ENCODE data around the gene UNC13A. TPM values are rescaled to one million over a fixed set of nuclear protein-coding genes. Genes with fewer than 3 reads are reported as not detected.

UNC13A gene
- total RNA-seq, 1 experiment from 2014 or later = 0.18 TPM

DNA sequence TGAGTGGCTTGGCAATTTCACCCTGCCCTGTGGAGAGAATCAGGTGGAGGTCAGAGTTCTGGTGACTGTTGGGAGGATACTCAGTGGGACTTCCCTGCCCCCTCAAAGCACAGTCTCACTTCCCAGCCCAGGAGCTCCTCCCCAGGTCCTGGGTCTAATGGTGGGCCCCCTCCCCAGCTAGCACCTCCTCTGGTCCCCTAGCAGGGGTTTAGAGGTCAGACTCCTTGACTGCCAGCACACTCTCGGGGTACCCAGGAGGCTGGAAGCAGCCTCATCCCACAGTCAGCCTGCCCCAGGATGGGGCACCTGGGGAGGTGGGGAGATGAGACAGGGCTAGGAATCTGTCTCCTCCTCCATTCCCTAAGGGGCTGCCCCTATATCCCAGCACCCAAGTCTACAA lies 67.5 kb downstream of the UNC13A start:
- Histone ChIP-seq H3K4me3 (ENCODE audit: low read depth, low read length) (no peak overlapping the region), H3K4me1 (no peaks in the 10 kb centered on the region), H3K36me3 (ENCODE audit: control insufficient read depth, insufficient read depth, low read length) (no peaks in the 10 kb centered on the region), H3K9me3 (no peaks in the 10 kb centered on the region), H3K27me3 (replicated peaks; ENCODE audit: control insufficient read depth, insufficient read depth, low read length) (no peaks in the 10 kb centered on the region)
- intact Hi-C loops (cut with micrococcal nuclease; ENCODE audit: unreplicated experiment) = no loop called here
- ChIA-PET CTCF (no interaction called here), POLR2A (no interaction called here)
- no peaks in the 10 kb centered on the region for H3K4me1 Mint-ChIP-seq (ENCODE audit: low read depth, unreplicated experiment)
- no peak overlapping the region for H3K4me3 Mint-ChIP-seq (ENCODE audit: unreplicated experiment)
- BruUV-seq (replicated peaks) = no TSS peak
- H3K9me3 Mint-ChIP-seq (ENCODE audit: unreplicated experiment) = peaks cover 23% of the 10 kb centered on the region
- H3K36me3 Mint-ChIP-seq (ENCODE audit: insufficient read depth, unreplicated experiment) = peaks cover 11% of the 10 kb centered on the region
- no peak for DNase-seq
- no peaks in the 10 kb centered on the region for H3K27me3 Mint-ChIP-seq (ENCODE audit: insufficient read depth, unreplicated experiment)
- no peak overlapping the region for H3K27ac Mint-ChIP-seq (ENCODE audit: unreplicated experiment)
- TF ChIP-seq, protein P1, sequence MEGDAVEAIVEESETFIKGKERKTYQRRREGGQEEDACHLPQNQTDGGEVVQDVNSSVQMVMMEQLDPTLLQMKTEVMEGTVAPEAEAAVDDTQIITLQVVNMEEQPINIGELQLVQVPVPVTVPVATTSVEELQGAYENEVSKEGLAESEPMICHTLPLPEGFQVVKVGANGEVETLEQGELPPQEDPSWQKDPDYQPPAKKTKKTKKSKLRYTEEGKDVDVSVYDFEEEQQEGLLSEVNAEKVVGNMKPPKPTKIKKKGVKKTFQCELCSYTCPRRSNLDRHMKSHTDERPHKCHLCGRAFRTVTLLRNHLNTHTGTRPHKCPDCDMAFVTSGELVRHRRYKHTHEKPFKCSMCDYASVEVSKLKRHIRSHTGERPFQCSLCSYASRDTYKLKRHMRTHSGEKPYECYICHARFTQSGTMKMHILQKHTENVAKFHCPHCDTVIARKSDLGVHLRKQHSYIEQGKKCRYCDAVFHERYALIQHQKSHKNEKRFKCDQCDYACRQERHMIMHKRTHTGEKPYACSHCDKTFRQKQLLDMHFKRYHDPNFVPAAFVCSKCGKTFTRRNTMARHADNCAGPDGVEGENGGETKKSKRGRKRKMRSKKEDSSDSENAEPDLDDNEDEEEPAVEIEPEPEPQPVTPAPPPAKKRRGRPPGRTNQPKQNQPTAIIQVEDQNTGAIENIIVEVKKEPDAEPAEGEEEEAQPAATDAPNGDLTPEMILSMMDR (IDR thresholded peaks at IDR 0.05; ENCODE audit: insufficient read depth in 1 of 2, low read depth in 1 of 2, low read length in 1 of 2, severe bottlenecking in 1 of 2, unreplicated experiment in 1 of 2) = no peak

DNA sequence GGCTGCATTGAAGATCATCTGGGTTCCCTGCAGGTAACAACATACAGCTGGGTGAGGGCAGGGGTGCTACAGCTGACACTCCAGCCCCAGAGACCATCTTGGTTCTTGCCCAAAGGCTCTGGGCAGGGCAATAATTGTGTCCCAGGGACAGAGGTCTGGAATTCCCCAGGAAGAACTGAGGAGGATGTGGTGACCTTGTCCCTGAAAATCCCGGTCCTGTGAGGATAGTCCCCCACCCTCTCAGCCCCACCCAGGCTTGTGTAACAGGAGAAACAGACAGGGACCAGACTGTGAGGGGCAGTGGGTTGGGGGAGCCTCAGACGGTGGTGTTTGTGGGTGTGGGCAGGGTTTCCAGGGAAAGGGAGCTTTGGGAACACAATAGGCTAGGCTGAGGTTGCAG lies 69.2 kb downstream of the UNC13A start:
- TF ChIP-seq, protein P1 (IDR thresholded peaks at IDR 0.05; ENCODE audit: insufficient read depth in 1 of 2, low read depth in 1 of 2, low read length in 1 of 2, severe bottlenecking in 1 of 2, unreplicated experiment in 1 of 2) = no peak
- intact Hi-C loops (cut with micrococcal nuclease; ENCODE audit: unreplicated experiment) = no loop called here
- POLR2A ChIA-PET = no interaction called here
- H3K27me3 Mint-ChIP-seq (ENCODE audit: insufficient read depth, unreplicated experiment) = no peaks in the 10 kb centered on the region
- no TSS peak for BruUV-seq (replicated peaks)
- H3K27ac Mint-ChIP-seq (ENCODE audit: unreplicated experiment) = no peak overlapping the region
- H3K4me1 ChIP-seq = no peaks in the 10 kb centered on the region
- peaks cover 11% of the 10 kb centered on the region for H3K36me3 Mint-ChIP-seq (ENCODE audit: insufficient read depth, unreplicated experiment)
- CTCF ChIA-PET = interaction anchor here (0.6 to 1.4 kb wide), 3 partner anchors 13 to 345 kb away, joined by 4 to 11 read pairs (median 9); no protein-coding TSS in a partner anchor
- peaks cover 9% of the 10 kb centered on the region for H3K9me3 Mint-ChIP-seq (ENCODE audit: unreplicated experiment)
- no peak for DNase-seq
- no peak overlapping the region for H3K4me3 ChIP-seq (ENCODE audit: low read depth, low read length)
- H3K36me3 ChIP-seq (ENCODE audit: control insufficient read depth, insufficient read depth, low read length) = no peaks in the 10 kb centered on the region
- no peaks in the 10 kb centered on the region for H3K9me3 ChIP-seq
- no peak overlapping the region for H3K4me3 Mint-ChIP-seq (ENCODE audit: unreplicated experiment)
- no peaks in the 10 kb centered on the region for H3K4me1 Mint-ChIP-seq (ENCODE audit: low read depth, unreplicated experiment)
- no peaks in the 10 kb centered on the region for H3K27me3 ChIP-seq (replicated peaks; ENCODE audit: control insufficient read depth, insufficient read depth, low read length)

DNA sequence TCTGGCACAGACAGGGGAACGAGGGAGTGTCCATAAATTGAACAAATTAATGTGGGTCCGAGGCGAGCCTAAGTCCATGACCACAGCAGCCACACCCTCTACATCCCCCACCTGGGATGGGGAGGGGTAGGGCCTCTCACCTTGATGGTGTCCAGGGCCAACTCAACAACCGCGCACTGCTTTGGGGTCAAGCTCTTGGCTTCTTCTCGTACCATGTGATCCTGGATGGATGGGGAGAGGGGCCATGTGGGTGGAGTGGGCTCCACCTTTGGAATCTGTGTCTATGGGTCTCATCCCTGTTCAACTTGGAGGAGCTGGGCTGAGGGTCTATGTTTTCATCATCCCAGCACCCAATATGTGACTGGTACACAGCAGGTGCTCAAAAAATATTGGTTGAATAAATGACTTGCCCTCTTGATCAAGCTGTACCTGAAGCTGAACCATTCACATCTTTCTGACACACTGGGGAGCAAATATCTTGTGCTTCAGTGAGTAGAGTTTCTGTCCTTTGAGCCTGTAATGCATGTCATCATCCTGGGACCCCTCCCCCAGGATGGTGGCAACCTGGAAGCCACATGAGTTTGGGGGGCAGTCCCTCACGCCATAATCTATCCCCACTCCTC lies 69.8 kb downstream of the UNC13A start:
- H3K36me3 ChIP-seq (ENCODE audit: control insufficient read depth, insufficient read depth, low read length) = no peaks in the 10 kb centered on the region
- no peaks in the 10 kb centered on the region for H3K9me3 ChIP-seq
- Mint-ChIP-seq H3K4me1 (ENCODE audit: low read depth, unreplicated experiment) (no peaks in the 10 kb centered on the region), H3K27ac (ENCODE audit: unreplicated experiment) (peak overlapping the region; percentile 3), H3K4me3 (ENCODE audit: unreplicated experiment) (peak overlapping the region; percentile 27), H3K27me3 (ENCODE audit: insufficient read depth, unreplicated experiment) (no peaks in the 10 kb centered on the region), H3K9me3 (ENCODE audit: unreplicated experiment) (peaks cover 9% of the 10 kb centered on the region), H3K36me3 (ENCODE audit: insufficient read depth, unreplicated experiment) (peaks cover 11% of the 10 kb centered on the region)
- TF ChIP-seq, protein P1 (IDR thresholded peaks at IDR 0.05; ENCODE audit: insufficient read depth in 1 of 2, low read depth in 1 of 2, low read length in 1 of 2, severe bottlenecking in 1 of 2, unreplicated experiment in 1 of 2) = no peak
- no peaks in the 10 kb centered on the region for H3K4me1 ChIP-seq
- intact Hi-C loops (cut with micrococcal nuclease; ENCODE audit: unreplicated experiment) = no loop called here
- no TSS peak for BruUV-seq (replicated peaks)
- CTCF ChIA-PET = interaction anchor here (1.4 kb wide), 1 partner anchor 12 kb away, joined by 9 read pairs; no protein-coding TSS in a partner anchor
- no peak overlapping the region for H3K4me3 ChIP-seq (ENCODE audit: low read depth, low read length)
- POLR2A ChIA-PET = no interaction called here
- H3K27me3 ChIP-seq (replicated peaks; ENCODE audit: control insufficient read depth, insufficient read depth, low read length) = no peaks in the 10 kb centered on the region
- DNase-seq = no peak
